ENCODE results near the gene AOPEP.

Gene AOPEP

DNA sequence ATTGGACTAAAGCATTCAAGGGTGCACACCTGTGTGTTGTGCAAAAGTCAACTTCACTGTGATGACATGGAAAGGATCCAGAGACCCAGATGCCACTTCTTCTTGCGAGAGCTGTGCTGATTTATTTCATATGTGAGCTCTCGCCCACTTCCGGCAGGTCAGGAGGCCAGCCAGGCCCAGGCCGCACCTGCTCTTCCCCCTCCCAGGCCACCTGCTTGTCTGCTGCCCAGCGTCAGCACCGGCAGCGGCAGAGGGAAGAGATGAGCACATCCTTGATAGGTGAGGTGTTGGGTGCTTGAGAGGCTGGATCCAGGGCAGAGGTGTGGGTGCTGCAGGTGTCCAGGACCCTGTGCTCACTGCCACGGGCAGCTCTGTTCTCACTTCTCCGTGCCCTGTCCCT, 348.1 kb downstream of the AOPEP start:
- DNase-seq, result no peak

DNA sequence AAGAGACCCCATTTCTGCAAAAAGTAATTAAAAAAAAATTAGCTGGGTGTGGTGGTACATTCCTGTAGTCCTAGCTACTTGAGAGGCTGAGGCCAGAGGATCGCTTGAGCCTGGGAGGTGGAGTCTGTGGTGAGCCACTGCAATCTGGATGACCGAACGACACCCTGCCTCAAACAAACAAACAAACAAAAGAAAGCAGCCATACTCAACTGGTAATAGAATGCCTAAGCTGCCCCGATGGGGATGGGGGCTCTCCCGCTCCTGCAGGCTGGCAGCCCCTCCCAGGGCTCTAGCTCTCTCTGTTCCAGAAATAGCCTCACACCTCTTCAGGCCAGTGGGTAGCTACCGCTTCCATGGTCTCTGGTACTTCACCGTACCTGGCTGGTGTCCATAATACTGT, 349.2 kb downstream of the AOPEP start:
- no peak for DNase-seq

DNA sequence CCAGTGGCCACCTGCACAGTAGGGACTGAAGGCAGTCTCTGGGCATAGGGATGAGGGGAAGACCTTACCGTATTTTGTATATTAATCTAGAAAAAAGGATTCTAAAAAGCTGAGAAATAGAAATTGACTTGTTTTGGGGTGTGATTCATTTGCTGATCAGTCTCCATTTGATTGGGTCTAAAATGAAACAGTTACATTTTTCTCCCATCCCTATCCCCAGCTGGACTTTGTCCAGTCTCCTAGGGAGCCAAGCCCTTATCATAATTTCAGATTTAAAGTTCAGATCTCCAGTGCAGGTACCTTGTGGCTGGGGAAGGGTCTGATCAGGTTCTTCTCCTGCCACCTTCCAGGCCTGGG, 350.2 kb downstream of the AOPEP start:
- no peak for DNase-seq

DNA sequence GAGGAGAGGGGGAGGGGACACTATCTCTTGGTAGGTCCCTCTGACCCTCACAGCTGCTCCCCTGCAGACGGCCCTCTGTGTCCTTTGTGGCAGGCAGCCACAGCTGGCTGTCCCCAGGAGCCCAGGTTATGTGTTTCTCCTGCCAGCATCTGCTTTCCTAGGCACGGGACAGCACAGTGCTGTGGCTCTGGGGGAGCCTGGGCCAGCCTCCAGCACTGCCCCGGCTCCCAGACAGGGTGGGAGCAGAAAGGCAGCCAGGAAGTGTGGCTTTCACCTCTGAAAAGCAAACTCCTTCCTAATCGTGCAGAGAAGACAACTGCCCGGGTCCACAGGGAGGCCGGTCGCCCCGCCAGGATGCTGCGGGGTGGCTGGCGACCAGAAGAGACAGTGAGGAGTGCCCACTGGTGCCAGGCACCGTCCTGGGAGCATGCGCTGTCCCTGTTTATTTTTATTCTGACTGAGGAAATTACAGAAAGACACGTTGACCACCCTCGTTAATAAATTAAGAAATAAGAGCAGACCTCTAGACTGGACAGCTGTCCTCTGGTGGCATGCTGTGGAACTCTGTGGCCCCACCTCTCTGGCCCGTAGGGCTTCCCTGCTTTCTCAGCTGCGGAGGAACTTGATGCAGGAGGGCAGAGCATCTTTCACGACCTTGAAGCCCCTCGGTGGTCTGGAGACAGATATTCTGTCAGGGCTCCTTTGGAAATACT, 350.7 kb downstream of the AOPEP start:
- no peak for DNase-seq

DNA sequence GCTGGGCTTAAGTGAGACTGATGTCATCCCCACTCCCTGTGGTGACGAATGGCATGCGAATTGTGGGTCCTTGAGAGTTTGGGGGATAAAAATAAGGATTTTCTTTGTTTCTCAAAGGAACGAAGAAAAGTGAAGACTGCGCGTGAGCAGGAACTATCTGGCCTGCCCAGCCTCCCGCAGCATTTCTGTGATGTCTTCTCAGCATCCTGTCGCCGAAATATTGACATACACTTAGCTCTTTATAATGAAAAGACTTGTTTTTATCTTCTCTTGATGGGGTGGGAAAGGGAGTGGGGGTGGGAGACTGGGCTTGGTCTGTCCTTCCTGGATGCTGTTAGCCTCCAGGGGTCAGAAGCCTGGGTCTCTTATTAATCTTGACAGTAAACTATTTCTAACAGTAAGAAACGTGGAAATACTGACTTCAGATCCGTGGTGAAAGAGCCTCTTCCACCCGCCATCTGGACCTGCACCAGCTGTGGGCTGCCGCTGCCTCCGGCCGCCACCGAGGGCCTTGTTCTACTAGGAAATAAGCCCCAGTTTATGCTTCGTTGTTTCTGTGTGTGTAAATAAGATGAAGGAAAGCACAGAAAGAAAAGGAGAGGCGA, 351.4 kb downstream of the AOPEP start:
- DNase-seq, result no peak

DNA sequence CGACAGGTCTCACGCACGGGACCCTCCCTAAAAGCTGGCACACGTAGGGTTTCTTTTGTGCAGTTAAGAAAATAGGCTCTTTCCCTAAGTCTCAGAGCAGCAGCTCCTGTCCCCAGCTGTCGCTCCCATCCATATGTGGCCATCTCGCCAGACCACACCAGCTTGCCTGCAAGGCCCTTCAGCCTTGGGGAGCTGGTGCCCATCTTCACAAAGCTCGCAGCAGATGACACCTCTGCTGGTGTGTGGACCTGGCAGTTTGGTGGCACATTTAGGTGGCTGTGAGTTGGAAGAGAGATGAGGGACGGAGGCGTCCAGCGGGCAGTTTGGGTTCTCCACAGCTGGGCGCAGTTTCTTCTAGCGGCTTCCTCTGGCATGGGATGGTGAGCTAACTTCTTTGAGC, 352.0 kb downstream of the AOPEP start:
- DNase-seq, result no peak

DNA sequence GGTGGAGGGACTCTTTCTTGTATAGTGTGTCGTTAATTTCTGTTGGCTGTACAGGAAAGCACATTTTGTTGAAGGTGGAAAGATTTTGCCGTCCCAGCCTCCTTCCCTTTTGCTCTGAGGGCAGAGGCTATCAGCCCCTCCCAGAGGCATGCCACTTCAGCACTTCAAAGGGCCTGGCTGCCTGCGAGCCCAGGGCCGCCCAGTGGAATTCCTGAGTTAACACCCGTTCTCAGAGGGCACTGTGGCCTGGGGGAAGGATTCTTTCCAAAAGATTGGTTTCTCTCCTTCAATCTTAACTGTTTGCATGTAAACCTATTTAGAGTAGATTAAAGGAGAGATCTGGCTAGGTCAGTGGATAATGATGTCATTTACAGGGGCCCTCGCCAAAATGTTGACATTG, 352.4 kb downstream of the AOPEP start:
- no peak for DNase-seq

DNA sequence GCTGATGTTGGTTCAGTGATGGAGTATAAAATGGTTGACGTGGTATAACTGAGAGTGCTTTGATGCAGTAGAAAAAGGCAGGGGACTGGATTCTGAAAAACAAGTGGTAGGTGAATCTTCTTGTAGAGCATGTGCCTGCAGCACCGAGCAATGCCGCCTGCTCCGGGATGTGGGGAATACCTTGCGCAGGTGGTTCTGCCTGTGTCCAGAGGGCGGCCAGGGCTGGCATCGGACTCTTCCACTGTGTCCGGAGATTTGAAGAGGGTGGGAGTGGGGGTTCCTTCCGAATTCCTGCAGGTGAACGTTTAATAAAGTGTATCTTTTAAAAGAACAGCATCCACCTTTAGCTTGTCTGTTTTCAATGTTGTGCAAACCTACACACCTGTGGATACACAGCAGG, 353.0 kb downstream of the AOPEP start:
- DNase-seq, result no peak

DNA sequence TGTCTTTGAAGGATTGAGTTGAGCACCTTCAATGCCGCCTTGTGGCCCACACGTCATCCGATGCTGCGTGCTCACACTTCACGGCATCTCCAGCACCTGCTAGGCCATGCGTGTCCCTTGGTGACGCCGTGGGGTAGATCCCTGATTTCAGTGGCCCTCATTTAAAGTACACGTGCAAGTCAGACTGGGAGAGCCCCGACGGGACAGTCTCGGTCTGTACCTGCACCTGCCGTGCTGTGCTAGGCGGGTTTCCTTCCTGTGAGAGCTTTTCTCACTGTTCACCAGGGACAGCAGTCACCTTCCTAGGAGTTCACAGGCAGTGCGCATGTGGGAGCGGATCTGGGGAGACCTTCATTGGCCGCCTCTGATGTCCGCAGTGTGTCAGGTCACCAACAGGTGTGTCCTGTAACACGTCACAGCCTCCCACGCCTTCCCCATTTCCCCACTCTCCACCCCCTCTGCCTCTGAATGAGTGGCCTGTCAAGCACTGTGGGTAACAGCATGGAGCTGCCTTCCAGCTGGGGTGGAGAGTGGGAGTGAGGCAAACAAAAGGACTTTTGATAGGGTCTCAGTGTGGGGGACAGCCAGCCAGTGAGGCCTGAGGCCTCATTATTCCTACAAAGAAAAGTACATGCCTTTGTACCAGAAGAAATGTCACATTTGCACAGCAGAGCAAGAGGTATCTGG, 354.6 kb downstream of the AOPEP start:
- no peak for DNase-seq

DNA sequence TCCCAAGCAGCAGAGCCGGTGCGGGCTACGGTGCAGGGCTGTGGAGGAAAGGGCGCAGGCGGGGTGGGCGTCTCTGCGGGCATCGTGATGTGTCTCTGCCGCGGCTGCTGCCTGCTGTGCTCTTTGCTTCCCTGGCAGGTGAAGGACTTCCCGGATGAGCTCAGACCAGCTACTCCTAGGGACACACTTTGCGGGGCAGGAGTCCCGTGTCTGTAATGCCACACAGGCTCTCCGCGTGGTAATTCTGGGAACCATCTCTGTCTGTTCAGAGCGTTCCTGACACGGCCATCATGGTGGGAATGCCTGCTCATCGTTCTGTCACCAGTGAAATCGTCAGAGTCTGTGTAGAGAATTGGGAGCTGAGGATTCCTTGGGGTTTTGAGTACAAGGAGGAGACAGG, 355.5 kb downstream of the AOPEP start:
- no peak for DNase-seq

DNA sequence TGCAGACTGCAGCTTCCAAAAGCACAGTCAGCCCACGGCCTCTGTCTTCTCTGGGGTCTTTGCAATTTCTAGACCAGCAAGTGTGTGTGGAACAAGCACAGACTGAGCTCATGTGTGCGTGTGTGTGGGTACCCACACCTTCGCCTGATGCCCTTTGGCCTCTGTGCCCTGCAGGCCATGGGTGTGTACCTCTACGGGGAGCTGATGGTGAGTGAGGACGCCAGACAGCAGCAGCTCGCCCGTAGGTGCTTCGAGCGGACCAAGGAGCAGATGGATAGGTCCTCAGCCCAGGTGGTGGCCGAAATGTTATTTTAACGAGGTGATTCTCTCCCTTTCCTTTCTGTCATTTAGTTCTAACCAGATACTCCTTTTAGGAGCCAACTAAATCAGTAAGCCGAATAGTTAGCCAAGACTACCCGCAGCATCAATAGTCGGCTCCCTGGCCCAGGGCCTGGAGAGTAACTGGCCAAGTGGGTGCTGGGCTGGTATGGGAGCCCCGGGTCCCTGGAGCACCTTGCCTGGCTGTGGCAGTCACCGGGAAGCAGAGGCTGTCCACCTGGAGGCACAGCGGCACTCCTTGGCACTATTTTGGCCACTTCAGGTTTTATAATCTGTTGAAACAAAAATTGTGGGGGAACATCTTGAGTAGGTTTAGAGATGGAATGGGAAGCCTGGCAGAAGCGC, 356.0 kb downstream of the AOPEP start:
- DNase-seq, result no peak

DNA sequence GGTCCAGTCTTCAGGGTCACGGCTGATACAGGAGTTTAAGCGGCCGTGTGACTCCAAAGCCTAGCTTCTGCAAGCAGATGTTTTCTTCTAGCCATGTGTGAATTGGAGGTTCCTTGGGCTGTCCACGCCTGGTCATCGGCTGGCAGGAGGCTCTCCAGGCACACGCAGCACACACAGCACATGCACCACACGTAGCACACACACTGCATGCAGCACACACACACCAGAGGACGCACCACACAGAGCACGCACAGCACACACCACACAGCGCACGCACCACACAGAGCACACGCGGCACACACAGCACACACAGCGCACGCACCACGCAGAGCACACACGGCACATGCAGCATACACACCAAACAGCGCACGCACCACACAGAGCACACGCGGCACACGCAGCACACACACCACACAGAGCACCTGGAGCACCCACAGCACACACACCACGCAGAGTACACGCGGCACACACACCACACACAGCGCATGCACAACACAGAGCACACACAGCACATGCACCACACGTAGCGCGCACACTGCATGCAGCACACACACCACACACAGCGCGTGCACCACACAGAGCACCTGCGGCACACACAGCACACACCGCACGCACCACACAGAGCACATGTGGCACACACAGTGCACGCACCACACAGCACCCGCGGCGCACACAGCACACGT, 356.7 kb downstream of the AOPEP start:
- DNase-seq, result no peak

DNA sequence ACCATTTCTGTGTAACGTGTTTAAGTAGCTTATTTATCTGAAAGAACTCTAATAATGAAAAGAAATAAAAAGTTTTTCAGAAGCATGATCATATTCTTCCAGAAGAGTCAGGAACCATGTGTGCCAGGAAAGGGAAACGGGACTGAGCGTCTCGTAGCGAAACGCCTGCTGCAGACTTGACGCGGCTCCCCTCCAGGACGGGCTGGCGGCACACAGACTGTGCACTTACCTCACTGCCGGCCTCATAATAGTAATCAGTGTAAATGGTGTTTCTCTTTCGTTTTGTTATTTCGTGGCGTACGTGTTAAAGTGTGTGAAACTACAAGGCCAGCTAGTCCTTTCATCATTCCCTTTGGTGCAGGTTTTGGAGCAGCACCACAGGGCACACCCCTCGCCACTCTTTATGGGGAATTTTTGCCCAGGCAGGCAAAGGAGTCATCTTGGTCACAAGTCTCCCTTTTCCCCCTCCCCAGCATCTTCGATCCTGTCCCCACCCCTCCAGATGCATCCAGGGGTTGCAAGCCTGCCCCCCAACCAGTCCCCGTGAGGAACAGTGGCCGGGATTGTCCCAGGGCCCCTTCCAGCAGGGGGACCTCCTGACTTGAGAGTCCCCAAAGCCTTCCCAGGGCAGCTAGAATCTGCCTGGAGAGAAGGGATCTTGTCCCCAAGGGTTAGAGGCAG, 357.9 kb downstream of the AOPEP start:
- DNase-seq, result no peak

DNA sequence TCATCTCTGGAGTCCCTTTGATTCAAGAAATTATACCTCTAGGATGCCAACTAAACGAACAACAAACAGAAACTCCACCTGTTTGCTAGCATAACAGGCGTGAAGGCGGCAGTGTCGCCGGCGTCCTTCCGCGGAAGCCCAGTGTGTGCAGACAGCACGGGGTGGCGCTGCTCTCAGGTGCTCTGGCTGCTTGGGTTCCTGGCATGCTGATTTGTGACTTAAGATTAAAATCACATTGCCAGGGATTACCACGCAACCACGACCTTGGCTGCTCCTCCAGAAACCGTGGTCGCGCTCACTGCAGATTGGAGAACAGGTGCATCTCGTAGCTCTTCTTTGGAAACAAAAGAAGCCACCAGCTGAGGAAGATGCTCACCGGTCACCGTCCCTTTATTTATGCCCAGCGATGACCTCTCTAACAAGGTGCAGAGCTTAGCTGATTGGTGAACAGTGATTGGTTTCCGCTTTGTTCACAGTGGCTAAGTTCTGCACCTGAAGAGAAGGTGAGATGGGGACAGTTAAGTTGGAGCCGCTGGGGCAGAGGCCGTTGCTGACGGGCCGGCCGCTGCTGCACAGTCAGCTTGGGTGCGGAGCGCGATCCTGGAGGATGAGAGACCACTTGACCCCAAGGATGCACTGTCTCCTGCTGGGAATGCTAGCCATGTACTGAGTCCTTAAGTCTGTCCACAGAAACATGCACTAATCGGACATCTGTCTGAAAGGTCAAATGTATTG, 358.7 kb downstream of the AOPEP start:
- DNase-seq, result no peak

DNA sequence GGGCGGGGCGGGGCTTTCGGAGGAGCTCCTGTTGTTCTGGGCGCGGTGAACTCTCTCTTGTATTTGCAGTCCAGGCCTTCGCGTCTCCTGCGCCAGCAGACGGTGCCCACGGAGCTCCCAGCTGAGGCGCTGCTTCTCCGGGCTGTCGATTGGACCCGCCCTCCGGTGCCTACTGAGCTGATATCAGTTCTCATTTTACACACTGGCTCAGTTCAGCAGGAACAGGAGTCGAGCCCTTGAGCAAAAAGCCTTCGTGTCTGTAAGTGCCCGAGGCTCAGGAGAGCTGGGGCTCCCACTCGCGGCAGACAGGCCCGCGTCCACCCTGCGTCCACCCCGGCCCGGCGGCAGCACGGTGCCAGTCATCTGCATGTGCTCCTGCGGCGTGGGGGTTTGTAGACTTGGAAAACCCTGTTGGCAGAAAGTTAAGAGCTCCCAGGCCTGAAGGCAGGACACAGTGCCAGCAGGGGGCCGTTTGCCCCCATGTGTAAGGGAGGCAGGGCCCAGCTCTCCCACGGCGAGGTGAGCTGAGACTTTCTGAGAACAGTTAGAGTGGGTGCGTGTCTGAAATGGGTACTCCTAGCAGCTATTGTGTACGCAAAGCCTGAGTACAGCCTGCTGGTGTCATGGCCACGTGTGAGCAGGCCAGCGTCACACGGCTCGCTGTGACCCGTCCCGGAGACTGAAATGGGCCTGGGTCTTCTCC, 359.5 kb downstream of the AOPEP start:
- no peak for DNase-seq

DNA sequence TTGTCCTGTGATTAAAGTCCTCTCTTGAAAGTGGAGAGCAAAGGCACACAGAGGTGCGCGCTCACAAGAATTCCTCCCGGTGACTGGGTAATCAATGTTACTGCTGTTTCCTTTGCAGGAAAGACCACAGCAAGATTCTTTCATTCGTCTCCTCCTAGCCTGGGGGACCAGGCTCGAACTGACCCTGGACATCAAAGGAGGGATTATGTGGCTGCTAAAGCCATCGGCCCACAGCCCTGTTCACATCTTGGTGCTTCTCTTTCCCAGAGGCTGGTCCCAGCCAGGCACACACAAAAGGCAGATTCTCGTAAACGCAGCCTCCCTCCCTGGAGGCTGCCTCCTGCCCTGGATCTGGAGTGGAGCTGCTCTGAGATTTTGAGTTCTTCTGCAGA, 360.1 kb downstream of the AOPEP start:
- DNase-seq, result no peak

DNA sequence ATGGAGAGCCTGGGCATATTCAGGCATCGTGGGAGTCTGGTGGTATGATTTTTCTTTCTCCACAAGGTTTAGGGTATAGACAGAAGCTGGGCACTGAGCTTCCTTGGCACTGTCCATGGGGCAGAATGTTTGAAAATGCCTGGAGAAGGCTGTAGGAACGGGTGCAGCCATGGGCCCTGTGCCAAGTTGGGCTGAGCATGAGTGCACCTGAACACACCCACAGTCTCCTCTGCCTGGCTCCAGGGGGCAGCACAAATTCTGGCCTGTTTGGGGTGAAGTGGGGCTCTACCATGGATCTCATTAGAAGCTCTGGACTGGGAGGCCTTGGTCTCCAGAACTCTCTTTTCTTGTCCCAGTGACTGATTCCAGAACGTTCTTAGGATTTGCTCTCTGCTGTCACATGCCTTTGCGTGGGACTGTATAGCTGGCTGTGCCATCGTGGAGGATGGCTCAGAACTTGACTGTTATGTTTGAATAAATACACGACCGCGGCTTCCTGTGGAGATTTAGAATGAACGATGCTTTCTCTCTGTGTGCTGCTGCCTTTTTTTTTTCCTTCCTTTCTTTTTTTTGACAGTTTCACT, 361.3 kb downstream of the AOPEP start:
- DNase-seq, result peak; percentile 29

DNA sequence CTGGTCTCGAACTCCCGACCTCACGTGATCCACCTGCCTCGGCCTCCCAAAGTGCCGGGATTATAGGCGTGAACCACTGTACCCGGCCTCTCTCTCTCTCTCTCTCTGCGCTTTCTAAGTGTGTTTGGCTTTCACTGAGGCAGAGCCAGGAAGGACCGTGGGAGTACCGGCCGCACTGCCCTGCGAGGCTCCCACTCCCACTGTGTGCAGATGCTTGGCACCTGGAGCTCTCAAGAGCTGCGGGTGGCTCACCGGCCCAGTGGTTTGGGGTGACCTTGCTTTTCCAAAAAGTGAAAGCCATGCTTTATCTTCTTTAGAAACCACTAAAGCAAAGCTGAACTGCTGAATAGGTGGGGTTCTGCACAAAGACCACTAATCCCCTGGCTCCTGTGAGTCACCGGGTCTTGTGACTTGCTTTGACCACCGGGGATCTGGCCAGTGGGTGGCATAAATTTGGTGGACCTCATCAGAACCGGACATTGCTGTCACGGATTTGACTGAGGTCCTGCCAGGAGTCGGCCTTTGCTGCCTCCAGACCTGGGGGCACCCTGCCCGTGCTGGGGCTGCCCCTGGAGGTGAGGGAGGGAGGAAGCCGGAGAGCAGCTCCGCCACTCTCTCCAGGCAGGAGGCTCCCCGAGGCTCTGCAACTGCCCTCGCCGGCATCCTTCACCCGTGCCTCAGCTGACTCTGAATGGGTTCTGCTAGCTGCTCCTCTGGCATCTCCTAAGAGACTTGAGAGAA, 362.1 kb downstream of the AOPEP start:
- no peak for DNase-seq

DNA sequence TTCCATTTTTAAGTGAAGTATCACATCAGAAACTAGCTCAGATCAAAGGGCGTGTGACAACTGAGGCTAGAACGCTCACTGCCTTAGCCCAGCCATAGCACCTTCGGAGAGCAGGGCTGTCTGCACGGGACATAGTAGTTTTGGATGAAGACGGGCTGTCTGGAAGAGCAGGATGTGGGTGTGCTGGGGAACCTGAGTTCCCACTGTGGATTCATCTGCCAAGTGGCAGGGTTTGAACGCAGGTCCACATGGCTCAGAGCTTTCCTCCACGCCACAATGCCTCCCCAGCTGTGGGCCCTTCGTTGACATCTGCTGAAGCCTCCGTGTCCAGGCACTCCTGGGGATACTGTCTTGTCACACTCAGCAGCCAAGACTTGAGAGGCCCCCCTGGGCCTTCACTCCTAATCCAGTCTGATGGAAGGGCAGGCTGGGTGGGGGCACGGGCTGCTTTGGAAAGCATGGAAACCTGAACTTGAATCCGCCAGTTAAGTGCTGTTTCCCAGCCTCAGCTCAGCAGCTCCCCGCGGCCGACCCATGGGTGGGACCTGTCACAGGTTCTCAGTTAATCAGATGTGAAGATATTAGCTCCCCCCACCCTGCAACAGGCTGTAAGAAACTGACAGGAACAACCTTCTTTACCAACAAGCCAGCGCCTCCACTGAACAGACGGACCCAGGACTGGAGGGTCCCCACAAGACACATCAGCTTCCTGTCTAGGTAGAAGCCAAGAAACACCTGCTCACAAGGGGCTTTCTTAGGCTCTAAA, 362.9 kb downstream of the AOPEP start:
- DNase-seq, result no peak

Data from hematopoietic multipotent progenitor cell treated with erythropoietin and hydrocortisone succinate and interleukin-3 and kit ligand, for 4 days (in vitro differentiated cells).